Liver (tissue), 9 donors: Measurements from ENCODE around the gene PTPRD. TPM values are rescaled to one million over a fixed set of nuclear protein-coding genes. Genes with fewer than 3 reads are reported as not detected.

ENCODE experiments used
- DNase-seq: peaks from one replicate; pipeline ENCODE4 v3.0.0-alpha.2; 2017; ENCODE audit warnings: low spot score
- H3K27ac ChIP-seq, 2 donors: one replicate each; pipeline ENCODE4 v1.7.0; 2013; ENCODE audit warnings: inconsistent platforms in 2 of 2, low read length in 2 of 2, control low read depth in 1 of 2, low read depth in 1 of 2, mild to moderate bottlenecking in 1 of 2
- H3K27me3 ChIP-seq, 4 donors: one replicate each; pipeline versions ENCODE4 v1.6.1 to v1.7.0; 2013; ENCODE audit warnings: low read length in 3 of 4, inconsistent platforms in 1 of 4, mild to moderate bottlenecking in 1 of 4, moderate library complexity in 1 of 4; ENCODE audit not compliant: control insufficient read depth in 4 of 4, insufficient read depth in 4 of 4
- H3K36me3 ChIP-seq, 4 donors: one replicate each; pipeline versions ENCODE4 v1.6.1 to v1.7.0; 2013; ENCODE audit warnings: low read length in 3 of 4, mild to moderate bottlenecking in 3 of 4, low read depth in 1 of 4, moderate library complexity in 1 of 4; ENCODE audit not compliant: control insufficient read depth in 4 of 4, insufficient read depth in 3 of 4
- H3K4me1 ChIP-seq, 4 donors: one replicate each; pipeline versions ENCODE4 v1.6.1 to v1.7.0; 2013; ENCODE audit warnings: low read length in 3 of 4, mild to moderate bottlenecking in 3 of 4, moderate library complexity in 1 of 4; ENCODE audit not compliant: control insufficient read depth in 4 of 4, insufficient read depth in 4 of 4
- H3K4me3 ChIP-seq, 3 donors: one replicate each; pipeline versions ENCODE4 v1.6.1 to v1.7.0; 2013; ENCODE audit warnings: low read length in 3 of 3, control low read depth in 1 of 3, low read depth in 1 of 3, mild to moderate bottlenecking in 1 of 3
- H3K9ac ChIP-seq, 2 donors: one replicate each; pipeline ENCODE4 v1.7.0; 2013; ENCODE audit warnings: low read length in 2 of 2, mild to moderate bottlenecking in 2 of 2, moderate library complexity in 2 of 2, control low read depth in 1 of 2, low read depth in 1 of 2
- H3K9me3 ChIP-seq, 4 donors: one replicate each; pipeline versions ENCODE4 v1.6.1 to v1.7.0; 2013; ENCODE audit warnings: low read length in 3 of 4; ENCODE audit not compliant: control insufficient read depth in 4 of 4
- ATF3 ChIP-seq: IDR thresholded peaks from 2 replicates; pipeline ENCODE4 v1.6.1; 2016; ENCODE audit warnings: antibody characterized with exemption
- CTCF ChIP-seq: fragments of 150-350 bp; IDR thresholded peaks from 2 replicates; pipeline ENCODE4 v1.5.1; 2017; ENCODE audit warnings: improper control_type of control experiment, low read depth, low read length; ENCODE audit not compliant: missing input control
- EGR1 ChIP-seq, 2 donors: IDR thresholded peaks; 2 replicates each; pipeline ENCODE4 v1.6.1; 2016 to 2018; ENCODE audit warnings: antibody characterized with exemption in 2 of 2, low read depth in 2 of 2
- FOXA1 ChIP-seq: IDR thresholded peaks from 2 replicates; pipeline ENCODE4 v1.6.1; 2016; ENCODE audit warnings: antibody characterized with exemption
- FOXA2 ChIP-seq: IDR thresholded peaks from 2 replicates; pipeline ENCODE4 v1.6.1; 2016; ENCODE audit warnings: antibody characterized with exemption
- GABPA ChIP-seq, 2 donors: IDR thresholded peaks in 1 of 2; conservative IDR thresholded peaks in 1 of 2; 2 replicates each; pipeline ENCODE4 v1.6.1; 2016; ENCODE audit warnings: antibody characterized with exemption in 2 of 2, mild to moderate bottlenecking in 1 of 2, moderate library complexity in 1 of 2
- HNF4A ChIP-seq, 2 donors: conservative IDR thresholded peaks; 2 replicates each; pipeline ENCODE4 v1.6.1; 2016; ENCODE audit warnings: antibody characterized with exemption in 2 of 2, mild to moderate bottlenecking in 2 of 2
- HNF4G ChIP-seq: IDR thresholded peaks from 2 replicates; pipeline ENCODE4 v1.6.1; 2016; ENCODE audit warnings: antibody characterized with exemption
- JUND ChIP-seq, 2 donors: IDR thresholded peaks; 2 replicates each; pipeline ENCODE4 v1.6.1; 2016; ENCODE audit warnings: antibody characterized with exemption in 2 of 2
- MAX ChIP-seq: IDR thresholded peaks from 2 replicates; pipeline ENCODE4 v1.6.1; 2016; ENCODE audit warnings: antibody characterized with exemption
- NR2F2 ChIP-seq: IDR thresholded peaks from 2 replicates; pipeline ENCODE4 v1.6.1; 2016; ENCODE audit warnings: antibody characterized with exemption
- RAD21 ChIP-seq, 2 donors: IDR thresholded peaks; 2 replicates each; pipeline ENCODE4 v1.6.1; 2016; ENCODE audit warnings: antibody characterized with exemption in 2 of 2, mild to moderate bottlenecking in 2 of 2
- RXRA ChIP-seq, 2 donors: IDR thresholded peaks; 2 replicates each; pipeline ENCODE4 v1.6.1; 2017 to 2018; ENCODE audit warnings: antibody characterized with exemption in 2 of 2, mild to moderate bottlenecking in 1 of 2
- SP1 ChIP-seq: IDR thresholded peaks from 2 replicates; pipeline ENCODE4 v1.6.1; 2018; ENCODE audit warnings: antibody characterized with exemption, mild to moderate bottlenecking
- TAF1 ChIP-seq: conservative IDR thresholded peaks from 2 replicates; pipeline ENCODE4 v1.6.1; 2016; ENCODE audit warnings: antibody characterized with exemption, mild to moderate bottlenecking
- YY1 ChIP-seq: IDR thresholded peaks from 2 replicates; pipeline ENCODE4 v1.6.1; 2016; ENCODE audit warnings: antibody characterized with exemption, mild to moderate bottlenecking
- ZBTB33 ChIP-seq: IDR thresholded peaks from 2 replicates; pipeline ENCODE4 v1.6.1; 2016; ENCODE audit warnings: antibody characterized with exemption
- WGBS: extraction: QIAGEN DNeasy Blood & Tissue Kit; methylation state at CpG from one replicate; pipeline ENCODE4 v1.1.7; 2013; 5-methylcytosine and 5-hydroxymethylcytosine counted together
- polyA plus RNA-seq, 2 donors: library from polyadenylated mRNA; stranded (reverse) in 1 of 2; unstranded in 1 of 2; fragments of 200-250 nt in 1 of 2; fragments of >200 nt in 1 of 2; fragmentation: Nextera tagmentation in 1 of 2; extraction: Ambion mirVana in 1 of 2; gene quantifications; one replicate each; pipeline versions ENCODE4 v1.2.1 to v1.2.3, GENCODE V29; 2013 to 2015
- total RNA-seq, 2 donors: library from RNA; depleted of rRNA; stranded (reverse); fragments of >200 nt; gene quantifications; one replicate each; pipeline ENCODE4 v1.2.3, GENCODE V29; 2014
- donor health status: healthy.
- donor health status: healthy.
- donor health status: healthy.
- donor health status: healthy.
- donor health status: healthy.

The PTPRD gene
- total and polyA plus RNA-seq, 4 donors, result 0.78 to 34.2 (median 4.7) TPM

DNA sequence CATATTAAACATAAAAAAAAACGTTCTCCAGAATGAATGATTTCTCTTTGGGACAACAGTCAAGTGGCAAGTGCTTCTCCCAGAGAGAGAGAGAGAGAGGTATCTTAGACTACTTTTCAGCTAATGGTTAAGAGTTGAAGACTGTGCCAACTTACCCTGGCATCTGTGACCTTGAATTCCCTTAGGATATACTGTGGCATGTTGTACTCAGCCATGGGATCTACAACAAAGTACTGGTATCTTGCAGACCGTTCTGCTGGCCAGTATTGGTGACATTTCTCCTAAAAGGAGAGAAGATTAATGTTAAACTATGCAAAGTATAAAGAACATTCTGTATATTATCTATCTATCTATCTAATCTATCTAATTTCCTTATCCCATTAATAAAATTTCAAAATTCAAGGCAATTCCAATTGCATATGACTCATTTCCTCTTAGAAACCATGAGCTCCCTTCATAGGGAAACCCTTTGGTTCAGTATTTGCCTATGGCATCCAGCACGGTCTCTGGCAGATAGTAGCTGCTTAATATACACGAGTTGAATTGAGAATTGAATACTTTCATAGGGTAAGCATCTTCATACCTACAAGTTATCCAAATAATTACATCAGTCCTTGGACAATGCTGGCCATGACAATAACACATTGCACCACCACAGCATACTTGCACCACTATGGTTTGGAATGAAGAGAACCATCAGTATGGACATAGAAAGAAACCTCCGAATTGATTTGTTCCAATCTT, 2273.9 kb downstream of the PTPRD start:
- no peak for TF ChIP-seq HNF4A (conservative IDR thresholded peaks at IDR 0.05)
- TF ChIP-seq TAF1, result no peak
- no peak for TF ChIP-seq GABPA (IDR thresholded peaks at IDR 0.05 in 1 of 2, conservative IDR thresholded peaks at IDR 0.05 in 1 of 2)
- TF ChIP-seq RXRA (IDR thresholded peaks at IDR 0.05), result no peak
- no peak for TF ChIP-seq CTCF
- TF ChIP-seq FOXA1, result no peak
- TF ChIP-seq MAX, result no peak
- no peak for TF ChIP-seq ZBTB33
- DNase-seq, result no peak
- Histone ChIP-seq H3K27me3 (no peaks in the 10 kb centered on the region), H3K4me3 (no peak overlapping the region), H3K9me3 (no peaks in the 10 kb centered on the region), H3K9ac (no peak overlapping the region), H3K36me3 (no peaks in the 10 kb centered on the region), H3K27ac (no peak overlapping the region), H3K4me1 (peaks cover 0 to 16% (median 11%) of the 10 kb centered on the region in 4 donors)
- WGBS, result 80% methylated on average over 5 of the region's 5 CpGs

DNA sequence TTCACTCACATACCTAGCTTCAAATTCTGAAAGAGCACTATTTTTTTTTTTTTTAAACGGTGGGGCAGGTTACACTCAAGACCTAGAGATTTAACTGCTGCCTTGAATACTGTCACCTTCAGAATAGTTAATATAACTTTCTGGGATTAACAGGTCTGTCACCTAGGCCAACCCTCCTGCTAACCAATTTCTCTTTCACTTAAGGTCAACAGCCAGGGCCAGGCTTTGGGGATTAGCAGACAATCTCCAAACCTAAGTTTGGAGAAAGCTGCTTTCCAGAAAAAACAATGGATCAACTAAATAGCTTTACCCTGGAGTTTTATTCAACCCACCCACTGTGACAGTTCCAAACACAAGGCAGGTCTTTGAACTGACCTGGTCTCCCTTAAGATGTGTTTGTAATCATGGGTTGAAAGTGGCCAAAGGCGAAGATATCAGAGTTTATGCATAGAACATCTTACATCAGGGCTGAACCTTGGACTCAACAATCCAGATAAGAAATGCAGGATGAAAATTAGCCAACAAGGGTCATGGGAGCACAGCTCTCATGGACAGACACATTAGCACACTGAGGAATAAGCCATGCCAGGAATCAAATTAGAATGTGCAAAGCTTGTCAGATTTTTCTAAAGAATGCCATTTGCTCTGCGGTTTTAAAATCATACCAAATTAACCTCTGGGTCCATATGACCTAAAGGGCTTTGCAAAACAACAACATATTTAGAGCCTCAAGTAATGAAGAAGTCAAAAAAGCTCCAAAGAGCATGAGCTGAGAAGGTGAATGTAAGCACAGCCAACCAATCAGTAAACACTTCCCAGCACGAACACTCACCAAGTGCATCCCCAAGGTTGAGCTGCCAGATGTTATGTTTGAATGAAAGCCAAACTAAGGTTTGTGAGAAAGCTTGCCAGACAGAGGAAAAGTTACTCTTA, 2274.7 kb downstream of the PTPRD start:
- H3K4me1 ChIP-seq, result peaks cover 0 to 16% (median 11%) of the 10 kb centered on the region in 4 donors
- H3K36me3 ChIP-seq, result no peaks in the 10 kb centered on the region
- no peak for DNase-seq
- 27% methylated on average over 4 of the region's 4 CpGs for WGBS
- no peak overlapping the region for H3K4me3 ChIP-seq
- no peak overlapping the region for H3K9ac ChIP-seq
- no peaks in the 10 kb centered on the region for H3K9me3 ChIP-seq
- no peak overlapping the region for H3K27ac ChIP-seq
- H3K27me3 ChIP-seq, result no peaks in the 10 kb centered on the region
- no peak for TF ChIP-seq FOXA2
- no peak for TF ChIP-seq RAD21 (IDR thresholded peaks at IDR 0.05)
- peak; percentile 39 for TF ChIP-seq MAX
- no peak for TF ChIP-seq TAF1
- no peak for TF ChIP-seq EGR1 (IDR thresholded peaks at IDR 0.05; ENCODE audit: low read depth in 2 of 2)
- TF ChIP-seq HNF4A (conservative IDR thresholded peaks at IDR 0.05), result peak; percentile 81 to 88
- TF ChIP-seq FOXA1, result no peak
- peak; percentile 17 for TF ChIP-seq YY1
- TF ChIP-seq RXRA (IDR thresholded peaks at IDR 0.05), result peak; percentile 69 to 77
- TF ChIP-seq CTCF, result no peak
- TF ChIP-seq HNF4G, result peak; percentile 18
- TF ChIP-seq ATF3, result no peak
- TF ChIP-seq JUND (IDR thresholded peaks at IDR 0.05), result peak; percentile 17 to 57
- no peak for TF ChIP-seq ZBTB33
- peak; percentile 43 for TF ChIP-seq SP1
- peak; percentile 66 for TF ChIP-seq NR2F2
